Stomach (tissue), 9 donors: Measurements from ENCODE around the gene SLC24A4. TPM values are rescaled to one million over a fixed set of nuclear protein-coding genes. Genes with fewer than 3 reads are reported as not detected.

Experiments
- DNase-seq, 2 donors: peaks; one replicate each; pipeline versions ENCODE4 v3.0.0 to v3.0.0-alpha.2; 2013 to 2019
- H3K27ac ChIP-seq, 5 donors: fragments of 200-600 bp in 4 of 5; sonication (generic) in 4 of 5; one replicate each; pipeline ENCODE4 v1.5.1; 2013 to 2019; ENCODE audit warnings: mild to moderate bottlenecking in 1 of 5, moderate library complexity in 1 of 5
- H3K27me3 ChIP-seq, 3 donors: fragments of 200-600 bp; sonication (generic); one replicate each; pipeline ENCODE4 v1.5.1; 2017 to 2019; ENCODE audit warnings: mixed run types in 1 of 3
- H3K36me3 ChIP-seq, 4 donors: fragments of 200-600 bp; sonication (generic); 1 replicate in 3 of 4; 2 replicates in 1 of 4; pipeline ENCODE4 v1.5.1; 2016 to 2019
- H3K4me1 ChIP-seq, 4 donors: fragments of 200-600 bp; sonication (generic); one replicate each; pipeline ENCODE4 v1.5.1; 2016 to 2019
- H3K4me3 ChIP-seq, 4 donors: fragments of 200-600 bp; sonication (generic) in 3 of 4; one replicate each; pipeline ENCODE4 v1.5.1; 2016 to 2019; ENCODE audit warnings: mild to moderate bottlenecking in 1 of 4
- H3K9me3 ChIP-seq, 4 donors: fragments of 200-600 bp; sonication (generic); one replicate each; pipeline ENCODE4 v1.5.1; 2016 to 2019
- EP300 ChIP-seq: sonication (generic); formaldehyde crosslinking; IDR thresholded peaks from one replicate; pipeline ENCODE4 v1.6.1; 2017; ENCODE audit warnings: antibody characterized with exemption
- POLR2A ChIP-seq, 4 donors: fragments of 450-650 bp; IDR thresholded peaks; one replicate each; pipeline ENCODE4 v1.6.1; 2016; ENCODE audit warnings: antibody characterized with exemption in 4 of 4, control low read depth in 2 of 4, mild to moderate bottlenecking in 1 of 4, moderate library complexity in 1 of 4
- POLR2AphosphoS5 ChIP-seq, 3 donors: sonication (generic); formaldehyde crosslinking; IDR thresholded peaks; one replicate each; pipeline ENCODE4 v1.6.1; 2016; ENCODE audit warnings: antibody characterized with exemption in 3 of 3
- WGBS, 5 donors: extraction: QIAGEN DNeasy Blood & Tissue Kit in 3 of 5; methylation state at CpG; one replicate each; pipeline versions ENCODE4 v1.1.5 to v1.1.7; 2013 to 2018; 5-methylcytosine and 5-hydroxymethylcytosine counted together
- intact Hi-C: fragments of 100-400 bp; cut with DNase I; formaldehyde crosslinking; loops from one replicate; pipeline ENCODE4 v1.15.1; 2023; ENCODE audit warnings: low total_unique reads
- polyA plus RNA-seq, 3 donors: library from polyadenylated mRNA; stranded (reverse); fragments of 200-250 nt; gene quantifications; one replicate each; pipeline ENCODE4 v1.2.3, GENCODE V29; 2013
- total RNA-seq, 5 donors: library from RNA; depleted of rRNA; stranded (reverse); fragments of >200 nt; gene quantifications; one replicate each; pipeline versions ENCODE4 v1.1.0 to v1.2.3, GENCODE V29; 2014 to 2016
- TF ChIP-seq, protein P1 (sequence below), 7 experiments: fragments of 450-650 bp in 4 of 7; fragments of 200-600 bp in 3 of 7; sonication (generic) in 3 of 7; IDR thresholded peaks; one replicate each; pipeline ENCODE4 v1.5.1; 2016 to 2019; ENCODE audit warnings: antibody characterized with exemption in 7 of 7, control low read depth in 2 of 7, mild to moderate bottlenecking in 1 of 7
- donor health status: healthy with polysubstance abuse.
- donor health status: Bipolar disorder and iron deficiency.
- donor health status: healthy.

SLC24A4 gene
- total and polyA plus RNA-seq, 8 donors = 0.08 to 0.92 (median 0.38) TPM; not detected in 4

DNA sequence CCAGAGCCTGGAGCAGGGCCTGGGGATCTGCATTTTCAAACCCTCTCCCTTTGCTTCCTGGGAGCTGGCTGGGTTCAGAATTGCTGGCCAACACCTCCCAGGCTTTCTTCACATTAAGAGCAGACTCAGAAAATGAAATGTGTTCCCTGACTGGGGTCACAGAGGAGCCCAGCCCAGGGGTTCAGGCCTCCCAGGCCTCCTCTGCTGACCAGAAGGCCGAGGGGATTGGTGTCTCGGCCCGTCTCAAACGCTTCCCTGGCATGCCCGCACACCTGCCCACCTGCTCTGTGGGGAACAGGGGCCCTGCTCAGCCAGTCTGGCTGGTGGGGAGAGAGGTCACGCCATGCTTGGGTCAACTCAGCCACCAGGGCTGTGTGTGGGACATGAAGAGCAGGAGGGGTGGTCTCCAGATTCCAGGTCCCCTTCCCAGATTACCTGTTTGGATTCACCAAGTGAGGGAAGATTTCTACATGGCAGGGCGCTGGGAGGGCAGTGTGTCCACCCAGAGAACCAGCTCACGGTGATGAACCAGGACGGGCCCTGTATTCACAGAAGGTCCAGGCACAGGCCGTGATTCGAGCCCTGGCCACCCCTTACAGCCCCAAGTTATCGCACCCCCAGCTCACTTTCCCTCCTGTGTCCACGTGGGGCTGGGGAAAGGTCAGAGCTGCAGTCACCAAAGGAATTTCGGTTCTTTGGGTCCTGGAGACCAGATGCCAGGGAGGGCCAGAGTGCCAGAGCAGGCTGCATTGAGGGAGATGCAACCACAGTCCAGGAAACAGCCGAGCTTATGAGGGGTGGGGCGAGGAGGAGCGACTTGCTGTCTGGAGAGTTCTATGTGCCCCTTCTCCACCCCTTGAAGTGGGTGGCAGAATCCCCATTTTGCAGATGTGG, 135.4 kb downstream of the SLC24A4 start:
- Histone ChIP-seq H3K27me3 (peaks cover 0 to 11% (median 0%) of the 10 kb centered on the region in 3 donors), H3K27ac (peak overlapping the region in 1 of 5 donors; percentile 5), H3K4me3 (no peak overlapping the region), H3K4me1 (peaks cover 0 to 26% (median 3%) of the 10 kb centered on the region in 4 donors), H3K9me3 (no peaks in the 10 kb centered on the region), H3K36me3 (no peaks in the 10 kb centered on the region)
- intact Hi-C loops = no loop called here
- 79 to 86% (median 83%) methylated on average over 14 to 17 of the region's 17 CpGs for WGBS, 5 donors
- DNase-seq = no peak
- TF ChIP-seq, protein P1, sequence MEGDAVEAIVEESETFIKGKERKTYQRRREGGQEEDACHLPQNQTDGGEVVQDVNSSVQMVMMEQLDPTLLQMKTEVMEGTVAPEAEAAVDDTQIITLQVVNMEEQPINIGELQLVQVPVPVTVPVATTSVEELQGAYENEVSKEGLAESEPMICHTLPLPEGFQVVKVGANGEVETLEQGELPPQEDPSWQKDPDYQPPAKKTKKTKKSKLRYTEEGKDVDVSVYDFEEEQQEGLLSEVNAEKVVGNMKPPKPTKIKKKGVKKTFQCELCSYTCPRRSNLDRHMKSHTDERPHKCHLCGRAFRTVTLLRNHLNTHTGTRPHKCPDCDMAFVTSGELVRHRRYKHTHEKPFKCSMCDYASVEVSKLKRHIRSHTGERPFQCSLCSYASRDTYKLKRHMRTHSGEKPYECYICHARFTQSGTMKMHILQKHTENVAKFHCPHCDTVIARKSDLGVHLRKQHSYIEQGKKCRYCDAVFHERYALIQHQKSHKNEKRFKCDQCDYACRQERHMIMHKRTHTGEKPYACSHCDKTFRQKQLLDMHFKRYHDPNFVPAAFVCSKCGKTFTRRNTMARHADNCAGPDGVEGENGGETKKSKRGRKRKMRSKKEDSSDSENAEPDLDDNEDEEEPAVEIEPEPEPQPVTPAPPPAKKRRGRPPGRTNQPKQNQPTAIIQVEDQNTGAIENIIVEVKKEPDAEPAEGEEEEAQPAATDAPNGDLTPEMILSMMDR (IDR thresholded peaks at IDR 0.05) = no peak
- TF ChIP-seq POLR2A (IDR thresholded peaks at IDR 0.05) = no peak
- no peak for TF ChIP-seq POLR2AphosphoS5 (IDR thresholded peaks at IDR 0.05)
- no peak for TF ChIP-seq EP300

DNA sequence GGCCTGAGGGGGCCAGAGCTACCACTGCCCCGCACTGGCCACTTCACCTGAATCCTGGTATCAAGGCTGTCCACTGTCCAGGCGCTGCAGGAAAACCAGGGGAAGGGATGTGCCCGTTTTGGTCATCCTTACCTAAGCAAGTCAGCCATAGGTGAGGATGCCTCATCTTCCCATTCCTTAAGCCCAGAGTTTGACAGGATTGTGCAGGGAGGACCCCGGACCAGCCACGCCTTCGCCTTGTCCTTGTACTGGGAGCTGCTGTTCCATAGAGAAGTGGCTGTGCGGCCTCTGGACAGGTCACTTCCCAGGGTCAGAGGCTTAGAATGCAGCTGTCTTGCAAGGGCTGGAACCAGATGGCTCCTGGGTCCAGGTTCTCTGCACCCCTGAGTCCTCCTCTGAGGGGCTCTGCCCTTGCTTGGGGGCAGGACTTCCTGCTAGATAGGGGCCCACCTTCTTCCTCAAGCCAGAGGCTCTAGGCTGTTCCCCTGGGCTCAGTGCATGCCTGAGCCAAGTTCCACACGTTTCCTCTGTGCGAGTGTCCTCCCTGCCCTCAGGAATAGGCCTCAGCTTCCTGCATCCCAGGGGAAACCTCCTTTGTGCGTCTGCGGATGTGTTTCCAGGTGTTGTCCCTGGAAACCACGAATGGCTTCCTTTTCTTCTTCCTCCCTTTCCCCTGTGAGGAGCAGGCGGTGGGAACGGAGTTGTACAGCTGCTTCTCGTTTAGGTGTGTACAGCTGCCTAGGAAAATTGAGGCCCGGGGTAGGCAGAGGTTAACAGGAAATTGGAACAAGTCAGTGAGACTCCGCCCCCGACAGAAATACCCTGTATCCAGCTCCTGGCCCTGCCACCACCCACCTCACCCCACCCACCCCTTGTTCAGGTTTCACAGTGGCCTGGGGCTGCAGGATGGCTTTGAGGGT, 136.3 kb downstream of the SLC24A4 start:
- intact Hi-C loops = no loop called here
- peaks cover 0 to 26% (median 3%) of the 10 kb centered on the region in 4 donors for H3K4me1 ChIP-seq
- TF ChIP-seq EP300 (no peak), POLR2A (IDR thresholded peaks at IDR 0.05) (no peak), POLR2AphosphoS5 (IDR thresholded peaks at IDR 0.05) (peak in 1 of 3 donors; percentile 51)
- H3K36me3 ChIP-seq = no peaks in the 10 kb centered on the region
- peak overlapping the region in 4 of 5 donors; percentile 35 to 62 (median 46) for H3K27ac ChIP-seq
- peaks cover 0 to 11% (median 0%) of the 10 kb centered on the region in 3 donors for H3K27me3 ChIP-seq
- DNase-seq = peak in 1 of 2 donors; percentile 41
- 60 to 76% (median 66%) methylated on average over 16 to 18 of the region's 18 CpGs for WGBS, 5 donors
- H3K4me3 ChIP-seq = no peak overlapping the region
- no peaks in the 10 kb centered on the region for H3K9me3 ChIP-seq

DNA sequence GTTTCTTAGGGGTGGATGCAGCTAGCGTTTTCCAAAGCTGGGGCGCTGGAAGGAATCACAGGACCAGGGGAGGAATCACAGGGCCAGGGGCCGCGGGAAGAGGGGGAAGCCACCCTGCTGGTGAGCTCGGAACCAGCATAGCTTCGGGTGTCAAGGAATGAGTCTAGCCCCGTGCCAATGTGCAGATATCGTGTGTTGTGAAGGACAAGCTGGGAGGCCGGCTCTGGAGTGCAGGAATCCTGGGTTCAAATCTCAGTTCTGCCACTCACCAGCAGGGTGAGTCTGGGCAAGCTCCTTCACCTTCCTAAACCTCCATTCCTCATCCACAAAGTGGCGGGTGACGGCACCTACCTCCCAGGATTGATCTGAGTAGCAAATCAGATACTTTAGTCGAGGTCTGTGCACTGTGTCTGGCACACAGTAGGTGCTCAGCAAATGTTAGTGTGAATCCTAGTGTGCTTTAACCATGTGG, 137.0 kb downstream of the SLC24A4 start:
- peaks cover 0 to 11% (median 0%) of the 10 kb centered on the region in 3 donors for H3K27me3 ChIP-seq
- no peak overlapping the region for H3K4me3 ChIP-seq
- no peak for DNase-seq
- intact Hi-C loops = no loop called here
- WGBS, 5 donors = 60 to 77% (median 72%) methylated on average over 12 of the region's 12 CpGs
- H3K4me1 ChIP-seq = peaks cover 0 to 26% (median 3%) of the 10 kb centered on the region in 4 donors
- TF ChIP-seq POLR2AphosphoS5 (IDR thresholded peaks at IDR 0.05) (no peak), POLR2A (IDR thresholded peaks at IDR 0.05) (no peak), EP300 (no peak)
- TF ChIP-seq, protein P1 (IDR thresholded peaks at IDR 0.05) = no peak
- H3K36me3 ChIP-seq = no peaks in the 10 kb centered on the region
- H3K9me3 ChIP-seq = no peaks in the 10 kb centered on the region
- peak overlapping the region in 4 of 5 donors; percentile 35 to 62 (median 46) for H3K27ac ChIP-seq

DNA sequence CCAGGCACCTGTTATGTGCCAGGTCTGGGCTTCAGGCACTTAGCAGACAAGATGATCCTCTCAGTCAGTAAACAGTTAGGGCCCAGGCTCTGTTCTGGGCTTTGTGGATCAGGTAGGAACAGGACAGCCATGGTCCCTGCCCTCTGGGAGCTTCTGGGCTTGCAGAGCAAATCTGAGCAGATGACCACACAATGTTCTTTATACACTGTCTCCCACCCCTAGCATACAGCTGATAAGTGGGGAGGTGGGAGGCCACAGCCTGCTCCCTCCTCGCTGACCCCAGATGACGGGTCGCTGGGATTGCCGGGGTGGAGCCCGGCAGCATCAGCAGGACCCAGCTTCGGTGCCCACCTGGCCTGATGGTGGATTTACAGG, 137.6 kb downstream of the SLC24A4 start:
- 53 to 92% (median 78%) methylated on average over 3 to 6 of the region's 6 CpGs for WGBS, 5 donors
- peak in 1 of 2 donors; percentile 8 for DNase-seq
- H3K4me3 ChIP-seq = no peak overlapping the region

More for the DNA sequence above, 137.6 kb downstream of the SLC24A4 start:
- Histone ChIP-seq H3K9me3 (no peaks in the 10 kb centered on the region), H3K4me1 (peaks cover 0 to 26% (median 3%) of the 10 kb centered on the region in 4 donors), H3K27me3 (peaks cover 0 to 11% (median 0%) of the 10 kb centered on the region in 3 donors), H3K27ac (peak overlapping the region in 4 of 5 donors; percentile 35 to 62 (median 45)), H3K36me3 (no peaks in the 10 kb centered on the region)
- TF ChIP-seq POLR2AphosphoS5 (IDR thresholded peaks at IDR 0.05) (no peak), EP300 (no peak), POLR2A (IDR thresholded peaks at IDR 0.05) (no peak)
- TF ChIP-seq, protein P1 (IDR thresholded peaks at IDR 0.05) = no peak
- intact Hi-C loops = no loop called here
